ENCODE data around the gene TP53I11. TPM values are rescaled to one million over a fixed set of nuclear protein-coding genes. Genes with fewer than 3 reads are reported as not detected.
A peak's percentile ranks its signal among the peaks of the same experiment; 100 is the strongest.

Gene TP53I11
- total and polyA plus RNA-seq, 2 experiments from 2014 or later, result 23.5 to 43.9 TPM

- ATAC-seq, result no peak; the same call in 2 of the 3 replicates
- H3K4me1 Mint-ChIP-seq, result peaks cover 17% of the 10 kb centered on the region
- Histone ChIP-seq H2AFZ (no peak overlapping the region), H3K27me3 (ENCODE audit: insufficient read depth) (no peaks in the 10 kb centered on the region), H3K4me3 (no peak overlapping the region), H3K36me3 (ENCODE audit: insufficient read depth) (no peaks in the 10 kb centered on the region), H3K4me1 (ENCODE audit: insufficient read depth) (peaks cover 5% of the 10 kb centered on the region; the same call in 1 of the 2 replicates), H3K27ac (ENCODE audit: low read depth) (no peak overlapping the region), H3K9me2 (ENCODE audit: insufficient read depth) (no peaks in the 10 kb centered on the region), H4K20me1 (replicated peaks; ENCODE audit: insufficient read depth) (no peaks in the 10 kb centered on the region), H3K4me2 (no peak overlapping the region), H3K79me2 (replicated peaks; ENCODE audit: insufficient read depth) (no peaks in the 10 kb centered on the region), H3F3A (replicated peaks; ENCODE audit: low read depth) (0 out of 2 replicates have a peak, but pooled peaks cover 3% of the 10 kb centered on the region)
- H3K36me3 Mint-ChIP-seq (ENCODE audit: low read depth), result no peaks in the 10 kb centered on the region
- peak in 1 of 2 experiments; percentile 35; a peak in 1 of 4 replicates for TF ChIP-seq CTCF (conservative IDR thresholded peaks at IDR 0.05; ENCODE audit: low read depth in 2 of 2)
- no peak for TF ChIP-seq EZH2phosphoT487 (IDR thresholded peaks at IDR 0.05; ENCODE audit: unreplicated experiment)
- DNase-seq (ENCODE audit: low spot score), result no peak
- no peak overlapping the region for H3K27ac Mint-ChIP-seq
- peaks cover 13% of the 10 kb centered on the region for H3K27me3 Mint-ChIP-seq (ENCODE audit: insufficient read depth, low read depth, poor library complexity)
- H3K9me3 Mint-ChIP-seq, result no peaks in the 10 kb centered on the region
- no peak overlapping the region for H3K4me3 Mint-ChIP-seq
Measured at GRCh38 chr11:44972746-44973435, 22.2 kb upstream of the TP53I11 start.

- Histone ChIP-seq H3K4me3 (no peak overlapping the region), H3F3A (replicated peaks; ENCODE audit: low read depth) (no peaks in the 10 kb centered on the region), H3K27me3 (ENCODE audit: insufficient read depth) (no peaks in the 10 kb centered on the region), H3K4me2 (no peak overlapping the region), H3K27ac (ENCODE audit: low read depth) (no peak overlapping the region), H2AFZ (no peak overlapping the region), H3K36me3 (ENCODE audit: insufficient read depth) (no peaks in the 10 kb centered on the region), H3K79me2 (replicated peaks; ENCODE audit: insufficient read depth) (no peaks in the 10 kb centered on the region), H4K20me1 (replicated peaks; ENCODE audit: insufficient read depth) (no peaks in the 10 kb centered on the region), H3K4me1 (ENCODE audit: insufficient read depth) (peaks cover 6% of the 10 kb centered on the region; the same call in 1 of the 2 replicates), H3K9me2 (ENCODE audit: insufficient read depth) (no peaks in the 10 kb centered on the region)
- H3K4me3 Mint-ChIP-seq, result no peak overlapping the region
- H3K9me3 Mint-ChIP-seq, result no peaks in the 10 kb centered on the region
- peaks cover 8% of the 10 kb centered on the region for H3K4me1 Mint-ChIP-seq
- no peaks in the 10 kb centered on the region for H3K36me3 Mint-ChIP-seq (ENCODE audit: low read depth)
- H3K27ac Mint-ChIP-seq, result no peak overlapping the region
- DNase-seq (ENCODE audit: low spot score), result no peak
- peaks cover 10% of the 10 kb centered on the region for H3K27me3 Mint-ChIP-seq (ENCODE audit: insufficient read depth, low read depth, poor library complexity)
- no peak for ATAC-seq
- TF ChIP-seq POLR2AphosphoS5 (IDR thresholded peaks at IDR 0.05; ENCODE audit: low read depth) (no peak), EZH2phosphoT487 (IDR thresholded peaks at IDR 0.05; ENCODE audit: unreplicated experiment) (no peak), ZNF114 (CRISPR knock-in tag; IDR thresholded peaks at IDR 0.05) (no peak), JUNB (IDR thresholded peaks at IDR 0.05; ENCODE audit: unreplicated experiment) (no peak), EZH2 (IDR thresholded peaks at IDR 0.05; ENCODE audit: low read depth, unreplicated experiment) (no peak), CTCF (conservative IDR thresholded peaks at IDR 0.05; ENCODE audit: low read depth in 2 of 2) (no peak), REST (IDR thresholded peaks at IDR 0.05; ENCODE audit: unreplicated experiment) (no peak), ETS1 (IDR thresholded peaks at IDR 0.05) (no peak), NANOG (IDR thresholded peaks at IDR 0.05; ENCODE audit: borderline replicate concordance) (no peak)
Measured at GRCh38 chr11:44971185-44971584, 20.5 kb upstream of the TP53I11 start.

Measured in GM23338 (cell line).